Glutamatergic neuron (in vitro differentiated cells): ENCODE results near the gene RAB6B. TPM values are rescaled to one million over a fixed set of nuclear protein-coding genes. Genes with fewer than 3 reads are reported as not detected.
A peak's percentile ranks its signal among the peaks of the same experiment; 100 is the strongest.

Experiments used
- DNase-seq: peaks from one replicate; pipeline ENCODE4 v3.0.0; 2022
- H3K27ac Mint-ChIP-seq: one replicate; pipeline ENCODE4 v1.8.0; 2020; ENCODE audit warnings: mild to moderate bottlenecking, mixed read lengths, inconsistent platforms; ENCODE audit not compliant: unreplicated experiment
- H3K27me3 Mint-ChIP-seq: one replicate; pipeline ENCODE4 v1.8.0; 2020; ENCODE audit warnings: mild to moderate bottlenecking, moderate library complexity, mixed read lengths, inconsistent platforms; ENCODE audit not compliant: unreplicated experiment
- H3K36me3 Mint-ChIP-seq: one replicate; pipeline ENCODE4 v1.8.0; 2020; ENCODE audit warnings: mild to moderate bottlenecking, mixed read lengths, inconsistent platforms; ENCODE audit not compliant: unreplicated experiment
- H3K4me1 Mint-ChIP-seq: one replicate; pipeline ENCODE4 v1.8.0; 2020; ENCODE audit warnings: mild to moderate bottlenecking, low read depth, mixed read lengths, inconsistent platforms; ENCODE audit not compliant: unreplicated experiment
- H3K4me3 Mint-ChIP-seq: one replicate; pipeline ENCODE4 v1.8.0; 2020; ENCODE audit warnings: mild to moderate bottlenecking, mixed read lengths, inconsistent platforms; ENCODE audit not compliant: unreplicated experiment
- H3K9me3 Mint-ChIP-seq: one replicate; pipeline ENCODE4 v1.8.0; 2020; ENCODE audit warnings: mild to moderate bottlenecking, moderate library complexity, mixed read lengths, inconsistent platforms; ENCODE audit not compliant: unreplicated experiment
- total RNA-seq: library from RNA; stranded (reverse); fragmentation: NEBNext Ultra II Directional; extraction: Animal tissue kit (Norgen Biotek cat#: 25700); gene quantifications from one replicate; pipeline ENCODE4 v1.2.1, GENCODE V29; 2021; ENCODE audit not compliant: unreplicated experiment
- TF ChIP-seq, protein P1 (sequence below): fragments of 200-600 bp; sonication (generic); IDR thresholded peaks from one replicate; pipeline ENCODE4 v1.5.0; 2021; ENCODE audit not compliant: partially characterized antibody, unreplicated experiment

RAB6B gene
- total RNA-seq, 1 donor from 2014 or later = 222 TPM

DNA sequence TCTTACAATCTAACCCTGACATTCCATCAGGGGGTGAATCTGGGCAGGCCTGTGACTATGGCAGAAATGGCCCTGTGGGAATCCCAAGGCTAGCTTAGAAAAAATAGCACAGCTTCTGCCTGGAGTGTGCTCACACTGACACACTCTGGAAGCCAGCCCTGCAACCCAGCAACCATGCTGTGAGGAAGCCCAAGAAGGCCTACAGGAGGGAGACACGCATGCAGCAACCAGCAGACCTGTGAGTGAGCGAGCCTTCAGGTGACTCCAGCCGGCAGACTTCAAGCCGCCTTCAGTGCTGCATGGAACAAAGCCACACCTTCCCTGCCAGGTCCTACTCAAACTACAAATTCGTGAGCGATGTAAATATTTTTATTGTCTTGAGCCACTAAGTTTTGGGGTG is 26.1 kb downstream of the RAB6B start:
- no peak for DNase-seq
- H3K4me1 Mint-ChIP-seq = peaks cover 33% of the 10 kb centered on the region
- H3K9me3 Mint-ChIP-seq = peaks cover 4% of the 10 kb centered on the region
- H3K27ac Mint-ChIP-seq = no peak overlapping the region
- TF ChIP-seq, protein P1, sequence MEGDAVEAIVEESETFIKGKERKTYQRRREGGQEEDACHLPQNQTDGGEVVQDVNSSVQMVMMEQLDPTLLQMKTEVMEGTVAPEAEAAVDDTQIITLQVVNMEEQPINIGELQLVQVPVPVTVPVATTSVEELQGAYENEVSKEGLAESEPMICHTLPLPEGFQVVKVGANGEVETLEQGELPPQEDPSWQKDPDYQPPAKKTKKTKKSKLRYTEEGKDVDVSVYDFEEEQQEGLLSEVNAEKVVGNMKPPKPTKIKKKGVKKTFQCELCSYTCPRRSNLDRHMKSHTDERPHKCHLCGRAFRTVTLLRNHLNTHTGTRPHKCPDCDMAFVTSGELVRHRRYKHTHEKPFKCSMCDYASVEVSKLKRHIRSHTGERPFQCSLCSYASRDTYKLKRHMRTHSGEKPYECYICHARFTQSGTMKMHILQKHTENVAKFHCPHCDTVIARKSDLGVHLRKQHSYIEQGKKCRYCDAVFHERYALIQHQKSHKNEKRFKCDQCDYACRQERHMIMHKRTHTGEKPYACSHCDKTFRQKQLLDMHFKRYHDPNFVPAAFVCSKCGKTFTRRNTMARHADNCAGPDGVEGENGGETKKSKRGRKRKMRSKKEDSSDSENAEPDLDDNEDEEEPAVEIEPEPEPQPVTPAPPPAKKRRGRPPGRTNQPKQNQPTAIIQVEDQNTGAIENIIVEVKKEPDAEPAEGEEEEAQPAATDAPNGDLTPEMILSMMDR = no peak
- no peaks in the 10 kb centered on the region for H3K36me3 Mint-ChIP-seq
- peak overlapping the region; percentile 21 for H3K4me3 Mint-ChIP-seq
- peaks cover 5% of the 10 kb centered on the region for H3K27me3 Mint-ChIP-seq

GRCh38 chr3:133868758-133869475 is 26.8 kb downstream of the RAB6B start:
- no peak for DNase-seq
- H3K4me1 Mint-ChIP-seq = peaks cover 33% of the 10 kb centered on the region
- peaks cover 4% of the 10 kb centered on the region for H3K9me3 Mint-ChIP-seq
- H3K27ac Mint-ChIP-seq = no peak overlapping the region
- peaks cover 7% of the 10 kb centered on the region for H3K27me3 Mint-ChIP-seq
- no peaks in the 10 kb centered on the region for H3K36me3 Mint-ChIP-seq
- TF ChIP-seq, protein P1 = no peak
- peak overlapping the region; percentile 7 for H3K4me3 Mint-ChIP-seq

DNA sequence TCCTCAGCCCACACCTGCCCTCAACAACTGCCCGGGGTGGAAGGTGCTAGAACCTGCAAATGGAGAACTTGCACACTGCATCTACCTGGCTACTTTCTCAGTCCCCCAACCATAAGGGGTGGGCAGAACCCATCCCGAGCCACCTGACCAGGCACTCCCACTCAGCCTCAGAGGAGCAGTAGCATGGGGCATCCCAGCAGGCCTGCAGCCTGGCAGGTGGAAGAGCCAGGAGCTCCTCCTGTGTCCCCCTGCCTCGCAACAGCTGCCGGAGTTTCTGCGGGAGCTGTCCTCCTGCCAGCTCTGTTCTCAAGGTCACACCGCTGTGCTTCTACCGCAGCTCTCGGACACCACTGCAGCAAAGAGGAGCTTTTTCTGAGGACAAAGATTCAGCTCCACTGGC is 27.5 kb downstream of the RAB6B start:
- TF ChIP-seq, protein P1 = no peak
- Mint-ChIP-seq H3K36me3 (no peaks in the 10 kb centered on the region), H3K27me3 (peaks cover 7% of the 10 kb centered on the region), H3K4me3 (peak overlapping the region; percentile 7), H3K4me1 (peaks cover 33% of the 10 kb centered on the region), H3K27ac (no peak overlapping the region), H3K9me3 (peaks cover 4% of the 10 kb centered on the region)
- no peak for DNase-seq

DNA sequence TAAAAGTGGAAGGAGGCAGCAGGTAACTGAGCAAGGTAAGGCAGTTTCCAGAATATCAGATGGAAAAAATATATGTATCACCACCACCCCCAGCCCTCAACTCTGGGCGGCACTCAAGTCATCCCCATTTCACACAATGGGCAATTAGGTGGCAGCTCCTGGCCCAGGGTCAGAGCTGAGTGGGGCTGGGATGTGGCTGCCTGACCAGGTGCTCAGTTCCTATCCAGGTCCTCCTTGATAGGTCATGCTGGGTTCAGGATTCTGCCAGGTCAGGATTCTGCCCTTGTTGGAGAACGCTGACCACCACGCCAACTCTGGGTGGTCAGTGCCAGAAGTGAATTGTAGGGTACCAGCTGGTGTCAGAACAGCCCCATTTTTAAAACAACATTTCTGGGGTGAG is 29.5 kb downstream of the RAB6B start:
- TF ChIP-seq, protein P1 = no peak
- H3K27me3 Mint-ChIP-seq = peaks cover 12% of the 10 kb centered on the region
- H3K4me1 Mint-ChIP-seq = peaks cover 33% of the 10 kb centered on the region
- no peaks in the 10 kb centered on the region for H3K36me3 Mint-ChIP-seq
- no peak overlapping the region for H3K4me3 Mint-ChIP-seq
- DNase-seq = no peak
- no peak overlapping the region for H3K27ac Mint-ChIP-seq
- H3K9me3 Mint-ChIP-seq = peaks cover 6% of the 10 kb centered on the region

DNA sequence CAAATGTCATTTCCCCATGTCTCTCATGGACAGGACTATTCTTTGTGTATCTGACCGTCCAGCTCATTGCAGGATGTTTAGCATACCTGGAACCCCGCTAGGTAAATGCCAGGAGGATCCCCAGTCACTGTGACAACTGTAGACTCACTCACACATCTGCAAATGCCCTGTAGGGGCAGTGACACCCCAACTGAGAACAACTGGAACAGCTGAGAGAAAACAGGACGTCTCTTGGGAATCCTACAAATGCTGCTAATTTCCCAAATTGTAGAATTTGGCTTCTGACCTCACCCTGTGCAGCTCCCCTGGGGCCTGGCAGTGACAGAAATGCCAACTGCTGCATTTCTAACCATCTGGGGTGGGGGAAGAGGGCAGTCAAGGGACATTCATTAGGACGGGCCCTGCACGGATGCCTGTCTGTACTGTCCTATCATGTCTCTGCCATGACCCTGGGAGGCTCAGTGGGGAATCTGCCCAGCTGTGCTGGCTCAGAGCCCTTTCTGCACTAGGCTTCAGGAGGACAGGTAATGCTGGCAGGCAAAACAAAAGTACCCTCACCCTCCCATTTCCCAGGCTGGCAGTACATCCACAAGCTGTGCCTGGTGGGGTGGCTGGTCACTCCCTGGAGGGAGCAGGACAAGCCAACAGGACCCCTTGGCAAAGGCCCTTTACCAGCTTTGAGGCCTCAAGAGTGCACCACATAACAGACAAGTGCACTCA is 30.4 kb downstream of the RAB6B start:
- Mint-ChIP-seq H3K4me1 (peaks cover 33% of the 10 kb centered on the region), H3K27me3 (peaks cover 10% of the 10 kb centered on the region), H3K9me3 (peaks cover 5% of the 10 kb centered on the region), H3K27ac (no peak overlapping the region), H3K4me3 (no peak overlapping the region), H3K36me3 (no peaks in the 10 kb centered on the region)
- TF ChIP-seq, protein P1 = no peak
- no peak for DNase-seq
